GM12878 (cell line): ENCODE measurements around the gene NFATC3. TPM values are rescaled to one million over a fixed set of nuclear protein-coding genes. Genes with fewer than 3 reads are reported as not detected.
A peak's percentile ranks its signal among the peaks of the same experiment; 100 is the strongest.

Source experiments
- ATAC-seq: fragments of 200-7000 bp; cut with Tn5 transposase; 3 replicates; pipeline ENCODE4 v1.9.1; 2020; ENCODE audit warnings: mild to moderate bottlenecking, moderate library complexity
- BruUV-seq: library from RNA; stranded (reverse); fragments of 400-500 nt; replicated peaks from 2 replicates; lab custom pipeline; 2021; lab: Mats Ljungman, UMichigan
- CTCF ChIA-PET: fragments of 300-600 bp; sonication (Branson Sonifier 250); formaldehyde crosslinking; extraction: SDS; loops from one replicate; lab custom pipeline; 2021; ENCODE audit warnings: inconsistent platforms; lab: Yijun Ruan, JAX
- POLR2A ChIA-PET: fragments of 350-600 bp; formaldehyde crosslinking; extraction: SDS; loops from one replicate; lab custom pipeline; 2021; ENCODE audit warnings: inconsistent platforms; lab: Charles Lee
- RAD21 ChIA-PET: fragments of 300-600 bp; sonication (Branson Sonifier 250); formaldehyde crosslinking; loops from one replicate; lab custom pipeline; 2023; ENCODE audit warnings: antibody characterized with exemption; ENCODE audit not compliant: unreplicated experiment; lab: Charles Lee
- SMC1A ChIA-PET: fragments of 300-600 bp; sonication (Branson Sonifier 250); formaldehyde crosslinking; loops from one replicate; lab custom pipeline; 2023; ENCODE audit not compliant: unreplicated experiment, uncharacterized antibody; lab: Charles Lee
- DNase-seq: peaks from one replicate; pipeline ENCODE4 v3.0.0-alpha.2; 2011; ENCODE audit warnings: low read depth, low spot score
- FAIRE-seq: peaks from 3 replicates; lab custom pipeline; 2011; peaks lifted over from hg19 to GRCh38; lab: Jason Lieb, UNC
- H2AFZ ChIP-seq: 2 replicates; pipeline ENCODE4 v1.6.0; 2011; ENCODE audit warnings: low read depth, low read length, control low read depth; ENCODE audit not compliant: control insufficient read depth
- H3K27ac ChIP-seq: 2 replicates; pipeline ENCODE4 v1.5.1; 2011; ENCODE audit warnings: control low read depth; ENCODE audit not compliant: control insufficient read depth, insufficient read depth
- H3K27me3 ChIP-seq, 2 experiments: replicated peaks in 1 of 2; 2 replicates each; pipeline versions ENCODE4 v1.6.0 to v1.6.1; 2011; ENCODE audit warnings: low read length in 1 of 2; ENCODE audit not compliant: control insufficient read depth in 2 of 2, insufficient read depth in 2 of 2
- H3K36me3 ChIP-seq, 2 experiments: 2 replicates each; pipeline ENCODE4 v1.5.1; 2011; ENCODE audit warnings: low read length in 1 of 2; ENCODE audit not compliant: control insufficient read depth in 2 of 2, insufficient read depth in 2 of 2
- H3K4me1 ChIP-seq: 2 replicates; pipeline ENCODE4 v1.6.1; 2011; ENCODE audit warnings: mild to moderate bottlenecking, low read length, moderate library complexity, mixed read lengths; ENCODE audit not compliant: control insufficient read depth, insufficient read depth
- H3K4me2 ChIP-seq: 2 replicates; pipeline ENCODE4 v1.6.0; 2011; ENCODE audit warnings: control low read depth; ENCODE audit not compliant: control insufficient read depth, insufficient read depth
- H3K4me3 ChIP-seq: fragments of 200-600 bp; sonication (generic); 2 replicates; pipeline ENCODE4 v1.5.1; 2016
- H3K79me2 ChIP-seq: 2 replicates; pipeline ENCODE4 v1.6.0; 2011; ENCODE audit warnings: low read length; ENCODE audit not compliant: control insufficient read depth, insufficient read depth
- H3K9ac ChIP-seq: 2 replicates; pipeline ENCODE4 v1.8.0; 2011; ENCODE audit warnings: low read length, control low read depth, mixed read lengths; ENCODE audit not compliant: control insufficient read depth, insufficient read depth
- H3K9me3 ChIP-seq: replicated peaks from 3 replicates; pipeline ENCODE4 v1.5.1; 2011; ENCODE audit warnings: mild to moderate bottlenecking, low read length; ENCODE audit not compliant: control insufficient read depth, insufficient read depth
- H4K20me1 ChIP-seq: 2 replicates; pipeline ENCODE4 v1.6.0; 2011; ENCODE audit not compliant: control insufficient read depth, insufficient read depth
- CBFB ChIP-seq: IDR thresholded peaks from 2 replicates; pipeline ENCODE4 v1.6.1; 2016; ENCODE audit warnings: antibody characterized with exemption, low read depth
- CBX3 ChIP-seq: fragments of 200-600 bp; sonication (generic); IDR thresholded peaks from 2 replicates; pipeline ENCODE4 v1.6.1; 2016; ENCODE audit warnings: low read depth, borderline replicate concordance
- CBX5 ChIP-seq: sonication (generic); IDR thresholded peaks from 2 replicates; pipeline ENCODE4 v1.6.1; 2016; ENCODE audit warnings: low read depth, moderate library complexity, mild to moderate bottlenecking, inconsistent platforms
- CREB1 ChIP-seq: IDR thresholded peaks from 2 replicates; pipeline ENCODE4 v1.6.1; 2012; ENCODE audit warnings: low read depth, mild to moderate bottlenecking, inconsistent platforms
- EED ChIP-seq: sonication (generic); IDR thresholded peaks from 2 replicates; pipeline ENCODE4 v1.6.1; 2016; ENCODE audit warnings: antibody characterized with exemption, low read depth
- EZH2 ChIP-seq: IDR thresholded peaks from 2 replicates; pipeline ENCODE4 v1.6.1; 2012; ENCODE audit warnings: low read depth, mild to moderate bottlenecking, control low read depth, inconsistent platforms, low read length, borderline replicate concordance; ENCODE audit not compliant: control insufficient read depth
- MYB ChIP-seq: fragments of 150-350 bp; IDR thresholded peaks from 2 replicates; pipeline ENCODE4 v1.6.1; 2014; ENCODE audit warnings: mild to moderate bottlenecking, low read depth, low read length, borderline replicate concordance
- STAT1 ChIP-seq: fragments of 450-650 bp; conservative IDR thresholded peaks from 2 replicates; pipeline ENCODE4 v1.6.1; 2014; ENCODE audit warnings: antibody characterized with exemption, mild to moderate bottlenecking
- ZNF217 ChIP-seq: fragments of 450-650 bp; IDR thresholded peaks from 2 replicates; pipeline ENCODE4 v1.6.1; 2017; ENCODE audit warnings: antibody characterized with exemption, mild to moderate bottlenecking
- WGBS: methylation state at CpG from one replicate; pipeline ENCODE4 v1.1.6; 2016; ENCODE audit warnings: low lambda C conversion rate; ENCODE audit not compliant: insufficient replicate concordance, insufficient coverage; ENCODE audit errors: missing lambda C conversion rate; 5-methylcytosine and 5-hydroxymethylcytosine counted together
- in situ Hi-C: fragments of 300-500 bp; cut with MboI; formaldehyde crosslinking; loops from 9 replicates; pipeline ENCODE4 v1.14.3; 2018; ENCODE audit warnings: mixed read lengths
- intact Hi-C: fragments of 100-400 bp; cut with micrococcal nuclease; formaldehyde crosslinking; loops from one replicate; pipeline ENCODE4 v1.14.2; 2022; ENCODE audit not compliant: unreplicated experiment
- polyA plus RNA-seq, 11 experiments: library from polyadenylated mRNA; depleted of rRNA in 4 of 11; unstranded in 6 of 11; stranded (reverse) in 5 of 11; fragments of >200 nt; fragmentation: Nextera tagmentation in 4 of 11; fragmentation: Illumina TruSeq in 1 of 11; extraction: Ambion mirVana in 4 of 11; extraction: Trizol in 1 of 11; gene quantifications; 1 replicate in 1 of 11; 2 replicates in 10 of 11; pipeline versions ENCODE4 v1.2.1 to v1.2.3, GENCODE V29; 2011 to 2016; ENCODE audit warnings: inconsistent platforms in 2 of 11, missing spikeins in 2 of 11, low read depth in 1 of 11
- total RNA-seq, 4 experiments: library from RNA; depleted of rRNA in 3 of 4; stranded (reverse); fragments of >200 nt in 3 of 4; fragmentation: Illumina TruSeq in 1 of 4; extraction: Trizol in 1 of 4; gene quantifications; 2 replicates each; pipeline versions ENCODE4 v1.2.1 to v1.2.3, GENCODE V29; 2013 to 2021

Gene NFATC3
- total and polyA plus RNA-seq, 10 of the 15 experiments (the other 5 are each of a cell fraction or from before 2014, with no cell fraction given): 4.2 to 37.6 (median 24.9) TPM

DNA sequence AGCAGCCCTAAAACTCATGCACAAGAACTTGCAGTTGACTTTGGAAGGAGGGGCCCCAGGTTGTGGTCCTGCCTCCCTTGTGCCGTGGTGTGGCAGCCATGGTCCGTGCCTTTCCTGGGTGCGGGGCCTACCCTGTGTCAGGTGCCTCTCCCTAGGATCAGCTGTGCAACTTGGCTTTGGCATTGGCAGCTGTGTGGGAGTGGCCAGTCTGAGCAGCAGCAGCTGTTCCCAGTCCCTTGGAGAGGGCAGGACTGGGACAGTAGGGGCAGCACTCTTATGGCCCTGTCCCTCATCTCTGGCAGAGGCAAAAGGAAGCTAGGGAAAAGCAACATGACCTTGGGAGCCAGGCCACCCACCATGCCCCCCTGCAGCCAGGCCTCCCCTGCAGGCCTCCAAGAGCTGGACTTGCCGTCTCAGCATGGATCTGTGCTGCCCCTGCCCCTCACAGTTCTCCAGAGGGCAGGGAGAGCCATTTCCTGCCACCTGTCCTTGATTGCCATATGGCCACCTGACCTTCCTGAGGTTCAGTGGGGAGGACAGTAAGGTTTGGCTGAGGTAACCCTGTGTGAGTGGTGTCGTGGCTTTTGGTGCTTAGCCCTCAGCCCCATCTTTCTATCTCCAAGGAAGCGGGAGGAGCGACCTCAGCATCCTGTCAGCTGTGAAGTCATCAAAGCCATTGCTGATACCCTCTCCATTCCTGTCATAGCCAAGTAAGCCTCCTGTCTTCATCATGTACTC, 15.5 kb upstream of the NFATC3 start:
- no peaks in the 10 kb centered on the region for H3K79me2 ChIP-seq
- H3K9ac ChIP-seq: no peak overlapping the region
- ChIA-PET SMC1A (interaction anchor here (0.6 to 3.7 kb wide), 8 partner anchors 14 to 195 kb away, joined by 3 to 25 read pairs (median 4); partner anchors contain the start of genes NFATC3 and SLC7A6), POLR2A (interaction anchor here (0.9 to 8.8 kb wide), 4 partner anchors 8 to 175 kb away, joined by 3 to 135 read pairs (median 4); partner anchors contain the start of genes NFATC3 and PLA2G15), CTCF (interaction anchor here (0.7 to 8.2 kb wide), 9 partner anchors 8 to 225 kb away, joined by 3 to 109 read pairs (median 3); partner anchors contain the start of gene NFATC3)
- no peaks in the 10 kb centered on the region for H4K20me1 ChIP-seq
- in situ Hi-C loops: no loop called here
- peaks cover 21 to 32% of the 10 kb centered on the region in 2 experiments; a peak in 3 of 4 replicates for H3K36me3 ChIP-seq
- peaks cover 30% of the 10 kb centered on the region for H3K4me1 ChIP-seq
- TF ChIP-seq CBX3 (no peak), MYB (no peak), EZH2 (no peak), ZNF217 (no peak), CREB1 (0 out of 2 replicates have a peak, but pooled peaks have one; percentile 18), CBX5 (no peak), EED (peak; percentile 37; the same call in 1 of the 2 replicates), STAT1 (no peak), CBFB (no peak)
- TF ChIP-seq, all 136 proteins: peak for 2
- FAIRE-seq (no peak), DNase-seq (no peak), ATAC-seq (no peak)
- Histone ChIP-seq H3K27ac (peak overlapping the region; percentile 42), H3K27me3 (no peaks in the 10 kb centered on the region), H3K4me3 (no peak overlapping the region), H2AFZ (no peak overlapping the region), H3K4me2 (no peak overlapping the region), H3K9me3 (no peaks in the 10 kb centered on the region)
- intact Hi-C loops: no loop called here
- 78% methylated on average over 7 of the region's 7 CpGs for WGBS
- RAD21 ChIA-PET: interaction anchor here (0.7 to 9.8 kb wide), 5 partner anchors 10 to 51 kb away, joined by 3 to 105 read pairs (median 3); partner anchors contain the start of gene NFATC3
- no TSS peak for BruUV-seq
